Large intestine (tissue), 3 donors: ENCODE data around the gene DNASE2B. TPM values are rescaled to one million over a fixed set of nuclear protein-coding genes. Genes with fewer than 3 reads are reported as not detected.

Experiments
- DNase-seq, 2 donors: peaks; one replicate each; pipeline versions ENCODE4 v3.0.0 to v3.0.0-alpha.2; 2013
- H3K27ac ChIP-seq: one replicate; pipeline ENCODE4 v1.5.1; 2013; ENCODE audit warnings: low read length
- H3K27me3 ChIP-seq: 2 replicates; pipeline ENCODE4 v1.6.1; 2013; ENCODE audit warnings: low read length; ENCODE audit not compliant: control insufficient read depth, insufficient read depth
- H3K36me3 ChIP-seq: 2 replicates; pipeline ENCODE4 v1.6.1; 2013; ENCODE audit warnings: low read length; ENCODE audit not compliant: control insufficient read depth, insufficient read depth
- H3K4me1 ChIP-seq: one replicate; pipeline ENCODE4 v1.6.1; 2013; ENCODE audit warnings: low read length; ENCODE audit not compliant: control insufficient read depth, insufficient read depth
- H3K4me3 ChIP-seq: one replicate; pipeline ENCODE4 v1.5.1; 2013; ENCODE audit warnings: low read length
- H3K9me3 ChIP-seq: one replicate; pipeline ENCODE4 v1.6.1; 2013; ENCODE audit warnings: mild to moderate bottlenecking, low read depth, low read length, moderate library complexity; ENCODE audit not compliant: control insufficient read depth
- WGBS: methylation state at CpG from one replicate; pipeline ENCODE4 v1.1.5; 2013; ENCODE audit warnings: low lambda C conversion rate; ENCODE audit not compliant: insufficient coverage; 5-methylcytosine and 5-hydroxymethylcytosine counted together
- polyA plus RNA-seq: library from polyadenylated mRNA; unstranded; fragments of 120-200 nt; gene quantifications from one replicate; pipeline ENCODE4 v1.2.1, GENCODE V29; 2013

The DNASE2B gene
- polyA plus RNA-seq, 1 donor, result 0.16 TPM

DNA sequence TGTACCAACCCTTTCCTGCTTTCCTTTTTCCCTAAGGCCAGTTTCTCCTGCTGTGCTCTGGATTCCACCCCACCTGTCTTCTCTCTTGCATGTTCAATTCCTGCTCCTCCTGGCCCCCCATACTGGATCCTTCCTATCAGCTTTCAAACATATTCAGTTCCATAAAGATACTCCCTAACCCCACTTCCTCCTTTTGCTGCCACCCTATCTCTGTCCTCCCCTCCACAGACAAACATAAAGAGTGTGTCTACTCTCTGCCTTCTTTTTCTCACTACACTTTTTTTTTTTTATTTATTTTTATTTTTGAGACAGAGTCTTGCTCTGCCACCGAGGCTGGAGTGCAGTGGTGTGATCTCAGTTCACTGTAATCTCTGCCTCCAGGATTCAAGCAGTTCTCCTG, 63.8 kb downstream of the DNASE2B start:
- no peak for DNase-seq
- no peaks in the 10 kb centered on the region for H3K36me3 ChIP-seq
- H3K4me3 ChIP-seq, result no peak overlapping the region
- no peaks in the 10 kb centered on the region for H3K4me1 ChIP-seq
- 60% methylated on average over 1 of the region's 1 CpG for WGBS
- H3K27me3 ChIP-seq, result peaks cover 11% of the 10 kb centered on the region
- H3K9me3 ChIP-seq, result no peaks in the 10 kb centered on the region
- no peak overlapping the region for H3K27ac ChIP-seq

Other genes with a start within 250 kb of the DNASE2B start
- 4.0 TPM for gene SAMD13, start 96.8 kb upstream of the DNASE2B start, polyA plus RNA-seq
- gene RPF1, start 80.8 kb downstream of the DNASE2B start, polyA plus RNA-seq, result 35.5 TPM
- 4.5 TPM for gene SPATA1, start 107.9 kb downstream of the DNASE2B start, polyA plus RNA-seq
- 200 TPM for gene GNG5, start 108.1 kb downstream of the DNASE2B start, polyA plus RNA-seq
- gene CTBS, start 176.0 kb downstream of the DNASE2B start, polyA plus RNA-seq, result 26.5 TPM